HepG2 (cell line): ENCODE measurements around the gene RERE.

Experiments used
- BCLAF1 ChIP-seq: fragments of 450-650 bp; IDR thresholded peaks from 2 replicates; pipeline ENCODE4 v1.6.1; 2017; ENCODE audit warnings: mild to moderate bottlenecking
- HOXD1 ChIP-seq: sonication (generic); formaldehyde crosslinking; IDR thresholded peaks from 2 replicates; pipeline ENCODE4 v1.5.0; 2020; ENCODE audit warnings: missing genetic modification reagents
- KAT8 ChIP-seq: IDR thresholded peaks from 2 replicates; pipeline ENCODE4 v1.6.1; 2016; ENCODE audit warnings: missing genetic modification reagents, missing compliant biosample characterization
- MYC ChIP-seq: sonication (generic); formaldehyde crosslinking; IDR thresholded peaks from 2 replicates; pipeline ENCODE4 v1.9.0; 2021; ENCODE audit warnings: missing genetic modification reagents, borderline replicate concordance
- NR2C2 ChIP-seq: sonication (generic); formaldehyde crosslinking; IDR thresholded peaks from 2 replicates; pipeline ENCODE4 v1.4.0; 2020; ENCODE audit warnings: missing genetic modification reagents, mild to moderate bottlenecking, moderate library complexity, borderline replicate concordance
- RFX5 ChIP-seq: IDR thresholded peaks from 2 replicates; pipeline ENCODE4 v1.6.1; 2011; ENCODE audit warnings: low read depth, low read length, improper control_type of control experiment
- ZUFSP ChIP-seq: sonication (generic); formaldehyde crosslinking; IDR thresholded peaks from 2 replicates; pipeline ENCODE4 v1.9.0; 2021; ENCODE audit warnings: missing genetic modification reagents, mild to moderate bottlenecking, borderline replicate concordance
- TF ChIP-seq, protein P1 (sequence below): sonication (generic); formaldehyde crosslinking; conservative IDR thresholded peaks from 2 replicates; pipeline ENCODE4 v1.4.0; 2020; ENCODE audit warnings: missing genetic modification reagents
- TF ChIP-seq, protein P2 (sequence below): sonication (generic); formaldehyde crosslinking; IDR thresholded peaks from 2 replicates; pipeline ENCODE4 v1.8.1; 2023; ENCODE audit warnings: mild to moderate bottlenecking, missing genetic modification reagents, borderline replicate concordance

GRCh38 chr1:8777867-8778266 is 39.6 kb downstream of the RERE start:
- no peak for TF ChIP-seq ZUFSP (CRISPR knock-in tag)
- TF ChIP-seq BCLAF1: no peak
- no peak for TF ChIP-seq MYC (CRISPR knock-in tag)
- TF ChIP-seq KAT8 (CRISPR knock-in tag): no peak
- no peak for TF ChIP-seq HOXD1 (CRISPR knock-in tag)
- TF ChIP-seq, protein P1, sequence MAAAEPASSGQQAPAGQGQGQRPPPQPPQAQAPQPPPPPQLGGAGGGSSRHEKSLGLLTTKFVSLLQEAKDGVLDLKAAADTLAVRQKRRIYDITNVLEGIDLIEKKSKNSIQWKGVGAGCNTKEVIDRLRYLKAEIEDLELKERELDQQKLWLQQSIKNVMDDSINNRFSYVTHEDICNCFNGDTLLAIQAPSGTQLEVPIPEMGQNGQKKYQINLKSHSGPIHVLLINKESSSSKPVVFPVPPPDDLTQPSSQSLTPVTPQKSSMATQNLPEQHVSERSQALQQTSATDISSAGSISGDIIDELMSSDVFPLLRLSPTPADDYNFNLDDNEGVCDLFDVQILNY (CRISPR knock-in tag): no peak
- no peak for TF ChIP-seq NR2C2 (CRISPR knock-in tag)
- TF ChIP-seq, protein P2, sequence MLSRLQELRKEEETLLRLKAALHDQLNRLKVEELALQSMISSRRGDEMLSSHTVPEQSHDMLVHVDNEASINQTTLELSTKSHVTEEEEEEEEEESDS (CRISPR knock-in tag): no peak
- no peak for TF ChIP-seq RFX5
